Measurements from ENCODE around the gene PUS7. TPM values are rescaled to one million over a fixed set of nuclear protein-coding genes. Genes with fewer than 3 reads are reported as not detected.

PUS7 gene
- total and polyA plus RNA-seq, 2 of the 8 experiments (the other 6 are each of a cell fraction or from before 2014, with no cell fraction given), result 18.9 to 65.2 TPM

GRCh38 chr7:105493196-105493922 lies 28.7 kb downstream of the PUS7 start:
- FAIRE-seq, result no peak
- H4K5ac ChIP-seq (ENCODE audit: insufficient read length, low read depth, low read length), result no peak overlapping the region
- no peaks in the 10 kb centered on the region for H3K4me1 ChIP-seq (replicated peaks in 1 of 4; ENCODE audit: control insufficient read depth in 3 of 4, insufficient read depth in 4 of 4, low read length in 3 of 4)
- H3K23me2 ChIP-seq (ENCODE audit: low read depth, low read length), result no peaks in the 10 kb centered on the region
- H4K91ac ChIP-seq (replicated peaks; ENCODE audit: insufficient read length, low read length), result no peak overlapping the region
- POLR2A ChIA-PET (ENCODE audit: partially characterized antibody), result interaction anchor here (1.1 to 2.5 kb wide), 3 partner anchors 10 to 39 kb away, joined by 6 to 10 read pairs (median 8); partner anchors contain the start of gene RINT1
- H2BK20ac ChIP-seq (ENCODE audit: low read length), result no peak overlapping the region
- H2AK5ac ChIP-seq (ENCODE audit: low read depth, low read length), result no peak overlapping the region
- H3K4me2 ChIP-seq (ENCODE audit: insufficient read depth in 1 of 2, low read depth in 2 of 2, low read length in 2 of 2), result no peak overlapping the region
- H3K14ac ChIP-seq (ENCODE audit: insufficient read length), result no peak overlapping the region
- H2BK5ac ChIP-seq (ENCODE audit: low read depth, low read length), result no peak overlapping the region
- H3K79me1 ChIP-seq (ENCODE audit: low read depth, low read length), result no peaks in the 10 kb centered on the region; the same call in 1 of the 2 replicates
- DNase-seq (ENCODE audit: low read depth in 1 of 2, low spot score in 2 of 2), result no peak
- H3K79me2 ChIP-seq (ENCODE audit: control insufficient read depth in 1 of 2, insufficient read depth in 2 of 2, low read length in 2 of 2), result no peaks in the 10 kb centered on the region
- 98% methylated on average over 7 of the region's 7 CpGs; no CpG with 5 or more reads in 1 of the 2 experiments for WGBS, 2 experiments (ENCODE audit: extremely low coverage in 1 of 2, insufficient coverage in 1 of 2, insufficient read length in 1 of 2, insufficient replicate concordance in 2 of 2, low coverage in 1 of 2, low lambda C conversion rate in 2 of 2, missing lambda C conversion rate in 1 of 2)
- no peak overlapping the region for H3K56ac ChIP-seq (replicated peaks; ENCODE audit: insufficient read length, low read depth, low read length)
- no peak overlapping the region for H3K4ac ChIP-seq (replicated peaks; ENCODE audit: insufficient read length, low read depth, low read length)
- no peaks in the 10 kb centered on the region for H3K9me3 ChIP-seq (ENCODE audit: insufficient read depth in 2 of 2, low read depth in 1 of 2, low read length in 1 of 2)
- no peak overlapping the region for H3K9ac ChIP-seq (replicated peaks in 1 of 4; ENCODE audit: extremely low read depth in 1 of 4, low read depth in 3 of 4, low read length in 3 of 4)
- H2BK15ac ChIP-seq (ENCODE audit: low read length), result no peak overlapping the region
- H4K20me1 ChIP-seq (replicated peaks in 1 of 2; ENCODE audit: control insufficient read depth in 1 of 2, insufficient read depth in 2 of 2, low read length in 2 of 2), result no peaks in the 10 kb centered on the region
- no peaks in the 10 kb centered on the region for H3K27me3 ChIP-seq (replicated peaks in 1 of 4; ENCODE audit: control insufficient read depth in 3 of 4, extremely low read depth in 1 of 4, insufficient read depth in 3 of 4, low read length in 3 of 4)
- no peak overlapping the region for H3K4me3 ChIP-seq (ENCODE audit: extremely low read depth in 1 of 4, insufficient read depth in 2 of 4, low read depth in 3 of 4, low read length in 4 of 4)
- H3K36me3 ChIP-seq (ENCODE audit: control insufficient read depth in 2 of 4, insufficient read depth in 4 of 4, low read length in 3 of 4), result peaks cover 0 to 47% (median 5%) of the 10 kb centered on the region in 4 experiments; a peak in 6 of 8 replicates
- no peak overlapping the region for H2AFZ ChIP-seq (ENCODE audit: low read length)
- H2BK120ac ChIP-seq (replicated peaks; ENCODE audit: low read depth, low read length), result no peak overlapping the region
- H3K18ac ChIP-seq (ENCODE audit: extremely low read depth, low read length), result no peak overlapping the region
- no peak overlapping the region for H3K27ac ChIP-seq (ENCODE audit: low read depth, low read length)
- H4K8ac ChIP-seq (ENCODE audit: extremely low read depth, insufficient read depth, low read length), result no peak overlapping the region
- CTCF ChIA-PET (ENCODE audit: partially characterized antibody), result interaction anchor here (1.0 kb wide), 2 partner anchors 38 to 570 kb away, joined by 3 read pairs; no protein-coding TSS in a partner anchor
- no peak overlapping the region for H2BK12ac ChIP-seq (ENCODE audit: low read depth, low read length)
- no peak overlapping the region for H3K23ac ChIP-seq (ENCODE audit: insufficient read length)
- TF ChIP-seq ASH2L (IDR thresholded peaks at IDR 0.05; ENCODE audit: low read length) (no peak), KDM1A (IDR thresholded peaks at IDR 0.05; ENCODE audit: borderline replicate concordance, low read length) (no peak), TBP (IDR thresholded peaks at IDR 0.05; ENCODE audit: low read depth, low read length) (no peak), RAD21 (IDR thresholded peaks at IDR 0.05 in 1 of 2, conservative IDR thresholded peaks at IDR 0.05 in 1 of 2; ENCODE audit: low read depth in 2 of 2, low read length in 2 of 2) (no peak), CHD2 (IDR thresholded peaks at IDR 0.05; ENCODE audit: low read length) (no peak), CTCF (IDR thresholded peaks at IDR 0.05; ENCODE audit: control extremely low read depth in 1 of 3, insufficient read depth in 1 of 3, low read depth in 1 of 3, low read length in 3 of 3) (no peak), CBX8 (IDR thresholded peaks at IDR 0.05; ENCODE audit: borderline replicate concordance, low read depth, low read length) (no peak), TCF12 (IDR thresholded peaks at IDR 0.05; ENCODE audit: low read depth, low read length) (no peak)
